Measurements from ENCODE around the gene EHBP1.
"Not testable (repeated sequence)": the region's sequence is repeated elsewhere in the genome, so short reads cannot be mapped to it uniquely, and the experiment has no call there.

Gene EHBP1

DNA sequence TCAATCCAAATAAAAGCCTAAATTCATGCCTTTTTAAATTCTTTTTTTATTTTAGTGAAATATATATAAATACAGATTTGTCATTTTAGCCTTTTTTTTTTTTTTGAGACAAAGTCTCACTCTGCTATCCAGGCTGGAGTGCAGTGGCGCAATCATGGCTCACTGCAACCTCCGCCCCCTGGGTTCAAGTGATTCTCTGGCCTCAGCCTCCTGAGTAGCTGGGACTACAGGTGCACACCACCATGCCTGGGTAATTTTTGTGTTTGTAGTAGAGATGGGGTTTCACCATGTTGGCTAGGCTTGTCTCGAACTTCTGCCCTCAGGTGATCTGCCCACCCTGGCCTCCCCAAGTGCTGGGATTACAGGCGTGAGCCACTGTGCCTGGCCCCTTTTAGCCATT lies 368.9 kb downstream of the EHBP1 start:
- not testable (repeated sequence) for DNase-seq (ENCODE audit: low read depth)

DNA sequence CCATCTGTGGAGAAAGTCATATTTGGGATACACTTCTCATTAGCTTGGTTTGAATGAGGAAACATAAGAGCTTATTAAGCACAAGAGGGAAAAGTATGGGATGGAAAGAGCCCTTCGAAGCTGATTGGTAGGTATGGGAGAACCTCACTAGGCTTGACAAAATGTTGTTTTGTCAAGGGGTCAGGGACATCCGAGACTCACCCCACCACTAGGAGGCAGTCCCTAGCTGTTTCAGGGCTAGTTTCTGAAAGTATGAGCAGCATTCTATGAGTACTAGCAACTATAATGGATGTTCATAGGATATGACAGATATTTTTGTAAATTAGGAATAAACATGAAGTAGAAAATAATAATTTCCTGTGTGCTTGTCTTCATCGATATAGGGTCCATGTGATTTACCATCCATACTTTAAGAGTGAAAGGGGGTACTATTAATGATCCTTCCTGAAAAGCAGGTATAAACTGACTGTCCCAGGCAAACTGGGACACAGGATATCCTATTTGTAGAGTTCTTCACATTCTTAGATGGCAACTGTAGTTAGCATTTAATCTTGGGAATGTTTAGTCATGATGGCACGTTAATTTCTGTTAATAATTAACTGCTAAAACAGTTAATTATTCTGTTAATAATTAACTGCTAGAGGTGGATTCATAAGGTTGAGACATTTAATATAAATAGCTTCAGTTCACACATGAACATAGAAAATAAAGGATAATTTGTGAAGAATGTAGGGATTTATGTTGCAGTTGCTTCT lies 373.5 kb downstream of the EHBP1 start:
- no peak for DNase-seq (ENCODE audit: low read depth)

DNA sequence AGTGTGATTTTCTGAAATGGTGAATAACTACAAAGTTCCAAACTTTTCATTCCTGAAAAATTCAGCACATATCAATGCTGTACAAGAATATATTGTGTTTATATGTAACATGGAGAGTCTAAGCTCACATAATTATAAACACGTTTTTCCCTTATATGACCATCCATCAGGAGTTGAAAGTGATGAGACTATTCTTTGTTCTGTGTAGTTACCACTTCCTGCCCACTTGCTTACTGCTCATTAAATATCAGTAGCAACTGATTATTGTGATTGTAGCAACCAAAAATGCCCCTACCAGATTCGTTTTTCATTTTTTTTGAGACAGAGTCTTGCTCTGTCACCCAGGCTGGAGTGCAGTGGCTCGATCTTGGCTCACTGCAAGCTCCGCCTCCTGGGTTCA lies 375.9 kb downstream of the EHBP1 start:
- DNase-seq (ENCODE audit: low read depth), result no peak

DNA sequence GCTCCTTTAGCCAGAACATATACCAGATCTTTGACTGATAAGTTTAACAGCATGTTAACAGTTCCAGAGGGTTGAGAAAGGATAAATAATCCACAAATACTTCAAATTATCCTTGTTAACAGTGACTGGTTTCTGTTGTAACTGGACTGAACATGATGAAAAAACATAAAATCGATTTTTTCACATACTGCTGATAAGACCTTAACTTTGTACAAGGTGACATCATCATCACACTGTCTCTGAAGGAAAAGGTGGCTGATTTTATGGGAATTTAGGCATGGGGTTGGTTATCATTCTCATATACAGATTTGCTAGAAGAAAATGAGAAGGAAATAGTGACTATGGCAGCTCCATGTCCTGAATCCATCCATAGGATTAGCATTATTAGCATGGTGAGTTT lies 381.2 kb downstream of the EHBP1 start:
- no peak for DNase-seq (ENCODE audit: low read depth)

DNA sequence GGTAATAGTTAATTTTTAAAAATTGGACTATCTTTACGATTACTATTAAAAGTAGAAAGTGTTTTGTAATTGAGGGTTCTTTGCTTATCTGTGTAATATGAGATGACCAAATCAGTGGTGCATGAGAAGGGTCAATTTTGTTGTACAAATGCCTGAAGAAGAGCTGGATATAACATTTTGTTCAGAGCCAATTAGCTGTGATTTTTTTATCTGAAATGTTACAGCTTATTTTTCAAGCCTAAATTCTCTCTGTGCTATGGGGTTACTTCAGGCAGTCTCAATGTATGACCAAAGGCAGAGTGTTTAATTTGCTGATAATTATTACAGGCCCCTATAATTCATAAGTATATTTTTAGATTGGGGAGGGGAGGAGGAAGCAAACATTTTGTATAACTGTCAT lies 386.9 kb downstream of the EHBP1 start:
- no peak for DNase-seq (ENCODE audit: low read depth)

DNA sequence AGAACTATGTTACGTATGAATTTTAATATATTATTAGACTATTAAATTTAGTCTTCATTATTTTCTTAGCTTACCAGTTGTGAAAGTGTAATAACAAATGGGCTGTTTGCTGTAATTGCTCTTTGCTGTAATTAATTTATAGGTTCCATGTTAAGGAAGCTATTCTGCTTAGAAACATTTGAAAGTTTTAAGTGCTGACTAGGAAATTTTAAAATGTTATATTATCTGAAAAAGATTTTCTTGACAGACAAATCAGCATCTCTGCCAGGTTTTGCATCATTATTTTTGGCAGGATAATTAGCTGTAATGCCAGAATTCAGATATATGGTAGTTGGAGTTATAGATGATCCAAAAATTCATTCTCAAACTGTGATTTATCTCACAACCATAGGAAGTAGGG lies 387.3 kb downstream of the EHBP1 start:
- no peak for DNase-seq (ENCODE audit: low read depth)

DNA sequence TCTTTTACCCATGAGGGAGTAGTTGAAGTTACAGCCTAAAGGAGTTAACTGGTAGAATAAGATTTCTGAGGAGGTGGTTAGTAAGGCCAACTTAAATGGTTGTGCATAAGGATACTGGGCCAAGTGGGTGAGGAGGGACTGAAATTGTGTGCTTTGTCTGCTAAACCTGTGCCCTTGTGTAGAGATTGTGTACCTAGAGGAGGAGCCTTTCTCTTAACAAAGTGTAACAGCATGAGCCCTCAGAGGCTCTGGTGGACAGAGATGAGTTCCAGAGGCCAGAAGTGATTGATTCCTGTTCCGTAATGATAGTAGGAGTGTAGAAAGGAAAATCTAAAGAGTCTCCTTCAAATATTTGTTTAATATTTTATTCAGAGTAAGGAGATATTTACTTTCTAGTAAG lies 388.0 kb downstream of the EHBP1 start:
- no peak for DNase-seq (ENCODE audit: low read depth)
